GM19193 (cell line): ENCODE results near the gene COMMD3.

Experiments used
- POLR2A ChIP-seq: IDR thresholded peaks from 4 replicates; pipeline ENCODE4 v1.6.1; 2011; ENCODE audit not compliant: insufficient read depth, insufficient read length; ENCODE audit errors: extremely low read depth

The COMMD3 gene

GRCh38 chr10:22325272-22326144 is 9.3 kb downstream of the COMMD3 start:
- no peak for TF ChIP-seq POLR2A

GRCh38 chr10:22326145-22326702 is 10.0 kb downstream of the COMMD3 start:
- TF ChIP-seq POLR2A = no peak

- no peak for TF ChIP-seq POLR2A
These were observed 13.0 kb downstream of the COMMD3 start for GRCh38 chr10:22329150-22329549.

GRCh38 chr10:22332116-22332692 is 16.0 kb downstream of the COMMD3 start:
- TF ChIP-seq POLR2A = no peak

- TF ChIP-seq POLR2A = no peak
These were observed 17.2 kb downstream of the COMMD3 start for GRCh38 chr10:22333167-22333974.

GRCh38 chr10:22333975-22334282 is 17.7 kb downstream of the COMMD3 start:
- TF ChIP-seq POLR2A = no peak

GRCh38 chr10:22334414-22335172 is 18.4 kb downstream of the COMMD3 start:
- no peak for TF ChIP-seq POLR2A

- peak; percentile 83 for TF ChIP-seq POLR2A
These were observed 19.2 kb downstream of the COMMD3 start for GRCh38 chr10:22335173-22335933.

GRCh38 chr10:22338185-22338900 is 22.2 kb downstream of the COMMD3 start:
- TF ChIP-seq POLR2A = no peak

GRCh38 chr10:22338931-22339330 is 22.7 kb downstream of the COMMD3 start:
- TF ChIP-seq POLR2A = no peak

GRCh38 chr10:22339761-22340328 is 23.7 kb downstream of the COMMD3 start:
- no peak for TF ChIP-seq POLR2A

GRCh38 chr10:22340329-22341189 is 24.4 kb downstream of the COMMD3 start:
- TF ChIP-seq POLR2A = peak; percentile 73
